Type B pancreatic cell (in vitro differentiated cells): Measurements from ENCODE around the gene NSDHL. TPM values are rescaled to one million over a fixed set of nuclear protein-coding genes. Genes with fewer than 3 reads are reported as not detected.

ENCODE experiments used
- DNase-seq: peaks from one replicate; pipeline ENCODE4 v3.0.0; 2021; ENCODE audit warnings: mixed read lengths; ENCODE audit not compliant: unreplicated experiment; ENCODE audit errors: extremely low spot score
- H3K27ac Mint-ChIP-seq: 2 replicates; pipeline ENCODE4 v1.8.0; 2021; ENCODE audit warnings: mild to moderate bottlenecking, mixed read lengths
- H3K27me3 Mint-ChIP-seq: 2 replicates; pipeline ENCODE4 v1.8.0; 2021; ENCODE audit warnings: mixed read lengths
- H3K36me3 Mint-ChIP-seq: 2 replicates; pipeline ENCODE4 v1.8.0; 2021; ENCODE audit warnings: mixed read lengths
- H3K4me1 Mint-ChIP-seq: one replicate; pipeline ENCODE4 v1.8.0; 2021; ENCODE audit warnings: mixed read lengths; ENCODE audit not compliant: unreplicated experiment
- H3K4me3 Mint-ChIP-seq: 2 replicates; pipeline ENCODE4 v1.8.0; 2021; ENCODE audit warnings: mild to moderate bottlenecking, mixed read lengths
- H3K9me3 Mint-ChIP-seq: 2 replicates; pipeline ENCODE4 v1.8.0; 2021; ENCODE audit warnings: mixed read lengths
- CTCF ChIP-seq: fragments of 200-600 bp; sonication (generic); conservative IDR thresholded peaks from 2 replicates; pipeline ENCODE4 v1.5.0; 2021; ENCODE audit warnings: antibody characterized with exemption, mild to moderate bottlenecking
- total RNA-seq: library from RNA; stranded (reverse); gene quantifications from 2 replicates; pipeline ENCODE4 v1.2.1, GENCODE V29; 2021; ENCODE audit warnings: low replicate concordance

The NSDHL gene
- total RNA-seq, 1 donor from 2014 or later: 27.5 TPM

GRCh38 chrX:152913346-152913745, 82.5 kb downstream of the NSDHL start:
- Mint-ChIP-seq H3K4me3 (no peak overlapping the region), H3K27me3 (no peaks in the 10 kb centered on the region), H3K27ac (no peak overlapping the region), H3K9me3 (no peaks in the 10 kb centered on the region), H3K4me1 (no peaks in the 10 kb centered on the region), H3K36me3 (no peaks in the 10 kb centered on the region)
- no peak for DNase-seq
- no peak for TF ChIP-seq CTCF

- Mint-ChIP-seq H3K27me3 (no peaks in the 10 kb centered on the region), H3K36me3 (no peaks in the 10 kb centered on the region), H3K4me1 (no peaks in the 10 kb centered on the region), H3K9me3 (no peaks in the 10 kb centered on the region), H3K27ac (no peak overlapping the region), H3K4me3 (no peak overlapping the region)
- no peak for DNase-seq
- no peak for TF ChIP-seq CTCF
These were observed 83.0 kb downstream of the NSDHL start for GRCh38 chrX:152913910-152914309.

GRCh38 chrX:152915541-152916241, 84.8 kb downstream of the NSDHL start:
- peak; percentile 78 for TF ChIP-seq CTCF
- H3K27ac Mint-ChIP-seq: no peak overlapping the region
- H3K4me1 Mint-ChIP-seq: no peaks in the 10 kb centered on the region
- H3K36me3 Mint-ChIP-seq: no peaks in the 10 kb centered on the region
- no peaks in the 10 kb centered on the region for H3K9me3 Mint-ChIP-seq
- DNase-seq: no peak
- no peaks in the 10 kb centered on the region for H3K27me3 Mint-ChIP-seq
- no peak overlapping the region for H3K4me3 Mint-ChIP-seq

- DNase-seq: no peak
- TF ChIP-seq CTCF: no peak
- Mint-ChIP-seq H3K4me1 (no peaks in the 10 kb centered on the region), H3K4me3 (no peak overlapping the region), H3K9me3 (no peaks in the 10 kb centered on the region), H3K36me3 (no peaks in the 10 kb centered on the region), H3K27ac (no peak overlapping the region), H3K27me3 (no peaks in the 10 kb centered on the region)
These were observed 87.1 kb downstream of the NSDHL start for GRCh38 chrX:152917656-152918579.

- Mint-ChIP-seq H3K27ac (no peak overlapping the region), H3K9me3 (no peaks in the 10 kb centered on the region), H3K27me3 (no peaks in the 10 kb centered on the region), H3K4me3 (no peak overlapping the region), H3K36me3 (no peaks in the 10 kb centered on the region), H3K4me1 (no peaks in the 10 kb centered on the region)
- no peak for TF ChIP-seq CTCF
- no peak for DNase-seq
These were observed 87.8 kb downstream of the NSDHL start for GRCh38 chrX:152918707-152919106.

Other genes starting within 250 kb of the NSDHL start
- gene GABRQ, start 193.2 kb upstream of the NSDHL start, total RNA-seq: 1.0 and 6.1 TPM in 2 replicates
- gene MAGEA3, start 132.3 kb upstream of the NSDHL start, total RNA-seq: not detected in 2 replicates
- 0.40 TPM in 1 of 2 replicates, not detected in the other for gene CSAG2, start 121.8 kb upstream of the NSDHL start, total RNA-seq
- 1.1 TPM in 1 of 2 replicates, not detected in the other for gene MAGEA2B, start 116.4 kb upstream of the NSDHL start, total RNA-seq
- gene CSAG1, start 97.3 kb upstream of the NSDHL start, total RNA-seq: not detected in 2 replicates
- gene MAGEA12, start 97.3 kb upstream of the NSDHL start, total RNA-seq: not detected in 2 replicates
- 0.69 TPM in 1 of 2 replicates, not detected in the other for gene MAGEA2, start 77.2 kb upstream of the NSDHL start, total RNA-seq
- gene CSAG3, start 71.8 kb upstream of the NSDHL start, total RNA-seq: 0.40 TPM in 1 of 2 replicates, not detected in the other
- gene MAGEA6, start 61.4 kb upstream of the NSDHL start, total RNA-seq: not detected in 2 replicates
- gene CETN2, start 306 bp upstream of the NSDHL start, total RNA-seq: 52.4 and 66.3 TPM in 2 replicates
- gene ZNF185, start 67.0 kb downstream of the NSDHL start, total RNA-seq: 45.4 and 99.1 TPM in 2 replicates
- 0.22 TPM in 1 of 2 replicates, not detected in the other for gene PNMA5, start 163.1 kb downstream of the NSDHL start, total RNA-seq
- gene PNMA3, start 225.4 kb downstream of the NSDHL start, total RNA-seq: 4.3 and 9.2 TPM in 2 replicates
- gene PNMA6A, start 241.4 kb downstream of the NSDHL start, total RNA-seq: 3.0 and 5.4 TPM in 2 replicates